Upper lobe of left lung (tissue), 4 donors: ENCODE data around the gene C12orf57.

Source experiments
- CTCF ChIP-seq, 6 experiments: fragments of 450-650 bp in 4 of 6; fragments of 200-600 bp in 2 of 6; sonication (generic) in 2 of 6; IDR thresholded peaks; one replicate each; pipeline ENCODE4 v1.5.1; 2016 to 2019; ENCODE audit warnings: antibody characterized with exemption in 6 of 6
- EP300 ChIP-seq, 4 donors: sonication (generic); formaldehyde crosslinking; IDR thresholded peaks; one replicate each; pipeline ENCODE4 v1.5.1; 2017; ENCODE audit warnings: antibody characterized with exemption in 4 of 4, control low read depth in 2 of 4
- POLR2A ChIP-seq, 4 donors: fragments of 450-650 bp; IDR thresholded peaks; one replicate each; pipeline ENCODE4 v1.5.1; 2016 to 2017; ENCODE audit warnings: antibody characterized with exemption in 4 of 4, mild to moderate bottlenecking in 2 of 4
- POLR2AphosphoS5 ChIP-seq, 2 donors: sonication (generic); formaldehyde crosslinking; IDR thresholded peaks; one replicate each; pipeline ENCODE4 v1.5.1; 2017; ENCODE audit warnings: antibody characterized with exemption in 2 of 2

DNA sequence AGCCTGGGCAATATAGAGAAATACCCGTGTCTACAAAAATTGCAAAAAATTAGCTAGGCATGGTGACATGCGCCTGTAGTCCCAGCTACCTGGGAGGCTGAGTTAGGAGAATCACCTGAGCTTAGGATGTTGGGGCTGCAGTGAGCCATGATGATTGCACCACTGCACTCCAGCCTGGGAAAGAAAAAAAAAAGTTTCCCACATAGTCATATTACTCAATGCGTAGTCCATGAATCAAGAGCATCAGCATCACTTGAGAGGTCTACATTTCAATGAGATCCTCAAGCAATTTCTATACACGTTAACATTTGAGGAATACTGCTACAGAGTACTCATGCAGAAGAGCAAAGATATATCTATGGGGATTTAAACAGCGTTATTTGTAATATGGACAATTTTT, 44.4 kb upstream of the C12orf57 start:
- TF ChIP-seq CTCF (IDR thresholded peaks at IDR 0.05) (no peak), POLR2AphosphoS5 (IDR thresholded peaks at IDR 0.05) (no peak), POLR2A (IDR thresholded peaks at IDR 0.05) (no peak), EP300 (IDR thresholded peaks at IDR 0.05) (no peak)
